ENCODE data around the gene RNF32. TPM values are rescaled to one million over a fixed set of nuclear protein-coding genes. Genes with fewer than 3 reads are reported as not detected.
"Not testable (repeated sequence)": the region's sequence is repeated elsewhere in the genome, so short reads cannot be mapped to it uniquely, and the experiment has no call there.

The RNF32 gene
- total RNA-seq, 1 donor, result under 0.01 TPM

GRCh38 chr7:156691764-156692163, 51.2 kb downstream of the RNF32 start:
- Histone ChIP-seq H3K4me3 (ENCODE audit: insufficient read depth, low read length) (no peak overlapping the region), H3K9me3 (ENCODE audit: low read depth, low read length) (no peaks in the 10 kb centered on the region), H3K79me2 (ENCODE audit: insufficient read depth, low read length) (no peaks in the 10 kb centered on the region), H3K27me3 (ENCODE audit: insufficient read depth, low read length) (no peaks in the 10 kb centered on the region), H4K20me1 (ENCODE audit: insufficient read depth, low read length) (no peaks in the 10 kb centered on the region), H3K36me3 (ENCODE audit: insufficient read depth, low read length) (no peaks in the 10 kb centered on the region), H2AFZ (ENCODE audit: low read length) (no peak overlapping the region), H3K4me2 (ENCODE audit: insufficient read depth, low read length) (no peak overlapping the region), H3K27ac (ENCODE audit: low read depth, low read length) (no peak overlapping the region), H3K4me1 (ENCODE audit: insufficient read depth, low read length) (no peaks in the 10 kb centered on the region)
- no peak for TF ChIP-seq CTCF (IDR thresholded peaks at IDR 0.05; ENCODE audit: extremely low read depth, low read depth, low read length)
- no peak for DNase-seq (ENCODE audit: insufficient read length, low spot score, missing footprints)

- no peaks in the 10 kb centered on the region for H3K79me2 ChIP-seq (ENCODE audit: insufficient read depth, low read length)
Measured at GRCh38 chr7:156692849-156693248, 52.3 kb downstream of the RNF32 start.

GRCh38 chr7:156693627-156694026, 53.1 kb downstream of the RNF32 start:
- DNase-seq (ENCODE audit: insufficient read length, low spot score, missing footprints), result no peak
- no peaks in the 10 kb centered on the region for H4K20me1 ChIP-seq (ENCODE audit: insufficient read depth, low read length)
- H3K9me3 ChIP-seq (ENCODE audit: low read depth, low read length), result no peaks in the 10 kb centered on the region
- no peaks in the 10 kb centered on the region for H3K79me2 ChIP-seq (ENCODE audit: insufficient read depth, low read length)
- no peak overlapping the region for H3K4me3 ChIP-seq (ENCODE audit: insufficient read depth, low read length)
- no peak overlapping the region for H3K27ac ChIP-seq (ENCODE audit: low read depth, low read length)
- H3K36me3 ChIP-seq (ENCODE audit: insufficient read depth, low read length), result no peaks in the 10 kb centered on the region
- no peak overlapping the region for H3K4me2 ChIP-seq (ENCODE audit: insufficient read depth, low read length)
- TF ChIP-seq CTCF (IDR thresholded peaks at IDR 0.05; ENCODE audit: extremely low read depth, low read depth, low read length), result no peak
- H2AFZ ChIP-seq (ENCODE audit: low read length), result no peak overlapping the region
- H3K4me1 ChIP-seq (ENCODE audit: insufficient read depth, low read length), result no peaks in the 10 kb centered on the region
- H3K27me3 ChIP-seq (ENCODE audit: insufficient read depth, low read length), result no peaks in the 10 kb centered on the region

More at GRCh38 chr7:156692849-156693248, 52.3 kb downstream of the RNF32 start:
- H3K4me1 ChIP-seq (ENCODE audit: insufficient read depth, low read length), result no peaks in the 10 kb centered on the region
- no peak overlapping the region for H3K4me3 ChIP-seq (ENCODE audit: insufficient read depth, low read length)
- no peaks in the 10 kb centered on the region for H3K36me3 ChIP-seq (ENCODE audit: insufficient read depth, low read length)
- no peaks in the 10 kb centered on the region for H4K20me1 ChIP-seq (ENCODE audit: insufficient read depth, low read length)
- H3K27ac ChIP-seq (ENCODE audit: low read depth, low read length), result no peak overlapping the region
- no peak for DNase-seq (ENCODE audit: insufficient read length, low spot score, missing footprints)
- no peak for TF ChIP-seq CTCF (IDR thresholded peaks at IDR 0.05; ENCODE audit: extremely low read depth, low read depth, low read length)
- H2AFZ ChIP-seq (ENCODE audit: low read length), result no peak overlapping the region
- no peaks in the 10 kb centered on the region for H3K27me3 ChIP-seq (ENCODE audit: insufficient read depth, low read length)
- no peak overlapping the region for H3K4me2 ChIP-seq (ENCODE audit: insufficient read depth, low read length)
- no peaks in the 10 kb centered on the region for H3K9me3 ChIP-seq (ENCODE audit: low read depth, low read length)

- not testable (repeated sequence) for H3K79me2 ChIP-seq (ENCODE audit: insufficient read depth, low read length); H4K20me1 ChIP-seq (ENCODE audit: insufficient read depth, low read length); H3K4me3 ChIP-seq (ENCODE audit: insufficient read depth, low read length); H3K36me3 ChIP-seq (ENCODE audit: insufficient read depth, low read length); H3K27ac ChIP-seq (ENCODE audit: low read depth, low read length); H3K4me2 ChIP-seq (ENCODE audit: insufficient read depth, low read length); H3K27me3 ChIP-seq (ENCODE audit: insufficient read depth, low read length); H2AFZ ChIP-seq (ENCODE audit: low read length); H3K4me1 ChIP-seq (ENCODE audit: insufficient read depth, low read length); DNase-seq (ENCODE audit: insufficient read length, low spot score, missing footprints); H3K9me3 ChIP-seq (ENCODE audit: low read depth, low read length)
Measured at GRCh38 chr7:156697283-156697682, 56.7 kb downstream of the RNF32 start.

GRCh38 chr7:156698512-156698911, 57.9 kb downstream of the RNF32 start:
- not testable (repeated sequence) for DNase-seq (ENCODE audit: insufficient read length, low spot score, missing footprints); H3K79me2 ChIP-seq (ENCODE audit: insufficient read depth, low read length)

GRCh38 chr7:156701787-156702186, 61.2 kb downstream of the RNF32 start:
- not testable (repeated sequence) for H2AFZ ChIP-seq (ENCODE audit: low read length); H3K4me3 ChIP-seq (ENCODE audit: insufficient read depth, low read length); H3K27ac ChIP-seq (ENCODE audit: low read depth, low read length); H3K36me3 ChIP-seq (ENCODE audit: insufficient read depth, low read length); H3K4me1 ChIP-seq (ENCODE audit: insufficient read depth, low read length); H4K20me1 ChIP-seq (ENCODE audit: insufficient read depth, low read length); H3K79me2 ChIP-seq (ENCODE audit: insufficient read depth, low read length); H3K27me3 ChIP-seq (ENCODE audit: insufficient read depth, low read length); DNase-seq (ENCODE audit: insufficient read length, low spot score, missing footprints); H3K9me3 ChIP-seq (ENCODE audit: low read depth, low read length); H3K4me2 ChIP-seq (ENCODE audit: insufficient read depth, low read length)

More at GRCh38 chr7:156698512-156698911, 57.9 kb downstream of the RNF32 start:
- not testable (repeated sequence) for H4K20me1 ChIP-seq (ENCODE audit: insufficient read depth, low read length); H2AFZ ChIP-seq (ENCODE audit: low read length); H3K27me3 ChIP-seq (ENCODE audit: insufficient read depth, low read length); H3K9me3 ChIP-seq (ENCODE audit: low read depth, low read length); H3K36me3 ChIP-seq (ENCODE audit: insufficient read depth, low read length); H3K4me1 ChIP-seq (ENCODE audit: insufficient read depth, low read length); H3K4me3 ChIP-seq (ENCODE audit: insufficient read depth, low read length); H3K4me2 ChIP-seq (ENCODE audit: insufficient read depth, low read length); H3K27ac ChIP-seq (ENCODE audit: low read depth, low read length)
